HG03045 (cell line): Measurements from ENCODE around the gene EPHA6.
"Not testable (repeated sequence)": the region's sequence is repeated elsewhere in the genome, so short reads cannot be mapped to it uniquely, and the experiment has no call there.

ENCODE experiments used
- ATAC-seq: cut with Tn5 transposase; IDR thresholded peaks from one replicate; pipeline ENCODE4 v1.9.1; 2021; ENCODE audit warnings: mild to moderate bottlenecking, moderate library complexity; ENCODE audit not compliant: unreplicated experiment

EPHA6 gene

DNA sequence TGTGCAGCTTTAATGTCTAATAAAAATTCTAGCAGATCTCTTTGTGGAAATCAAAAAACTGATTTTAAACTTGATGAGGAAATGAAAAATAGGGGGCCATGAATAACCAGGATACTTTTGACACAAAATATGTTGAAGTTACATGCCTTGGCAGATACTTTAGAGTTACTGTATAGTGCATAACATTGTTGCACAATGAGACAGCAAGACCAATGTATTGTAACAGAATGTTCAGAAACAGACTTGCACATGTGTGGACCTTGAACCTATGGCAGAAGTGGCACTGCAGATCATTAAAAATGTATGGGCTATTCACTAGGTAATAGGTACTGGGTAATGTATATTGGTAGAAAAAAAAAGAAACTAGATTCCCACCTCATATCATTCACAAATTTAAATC, 607.2 kb downstream of the EPHA6 start:
- ATAC-seq = no peak

DNA sequence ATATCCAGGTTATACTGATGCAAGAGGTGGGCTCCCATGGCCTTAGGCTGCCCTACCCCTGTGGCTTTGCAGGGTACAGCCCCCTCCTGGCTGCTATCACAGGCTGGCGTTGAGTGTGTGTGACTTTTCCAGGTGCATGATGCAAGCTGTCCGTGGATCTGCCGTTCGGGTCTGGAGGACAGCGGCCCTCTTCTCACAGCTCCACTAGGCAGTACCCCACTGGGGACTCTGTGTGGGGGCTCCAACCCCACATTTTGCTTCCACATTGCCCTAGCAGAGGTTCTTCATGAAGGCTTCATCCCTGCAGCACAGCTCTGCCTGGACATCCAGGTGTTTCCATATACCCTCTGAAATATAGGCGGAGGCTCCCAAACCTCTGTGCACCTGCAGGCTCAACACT, 610.6 kb downstream of the EPHA6 start:
- ATAC-seq = no peak

DNA sequence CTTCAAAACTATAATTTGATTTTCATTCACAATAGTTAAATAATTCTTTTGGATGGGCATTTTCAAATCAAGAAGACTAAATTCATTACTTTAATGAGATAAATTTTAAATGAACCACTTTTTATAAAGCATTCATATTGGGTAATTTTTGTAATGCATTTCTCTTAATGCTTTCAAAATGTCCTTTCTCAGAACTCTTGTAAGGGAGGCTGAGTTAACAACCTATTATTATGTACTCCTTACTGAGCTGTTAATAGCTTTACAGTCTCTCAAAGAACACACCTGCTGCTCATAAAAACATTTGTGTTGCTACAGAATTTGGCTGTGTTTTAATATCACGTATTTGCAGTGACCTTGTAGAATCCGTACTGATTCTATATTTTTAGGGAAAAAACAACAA, 616.2 kb downstream of the EPHA6 start:
- ATAC-seq = no peak

DNA sequence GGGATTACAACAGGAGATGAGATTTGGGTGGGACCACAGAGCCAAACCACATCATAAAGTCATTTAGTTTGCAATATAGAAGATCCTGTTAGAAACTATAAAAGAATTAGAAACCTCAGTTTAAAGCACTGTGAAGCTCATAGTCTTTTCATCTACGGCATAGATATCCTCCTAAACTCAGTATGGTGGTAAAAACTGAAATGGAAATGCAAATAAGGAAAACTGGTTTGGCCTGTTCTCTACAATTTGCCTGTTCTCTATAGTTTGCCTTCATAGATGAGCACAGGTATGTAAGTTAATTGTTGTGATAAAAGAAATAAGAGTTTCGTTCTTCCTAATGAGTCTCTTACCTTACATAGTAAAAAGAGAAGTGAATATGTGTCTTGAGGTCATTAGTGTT, 618.5 kb downstream of the EPHA6 start:
- ATAC-seq = no peak

DNA sequence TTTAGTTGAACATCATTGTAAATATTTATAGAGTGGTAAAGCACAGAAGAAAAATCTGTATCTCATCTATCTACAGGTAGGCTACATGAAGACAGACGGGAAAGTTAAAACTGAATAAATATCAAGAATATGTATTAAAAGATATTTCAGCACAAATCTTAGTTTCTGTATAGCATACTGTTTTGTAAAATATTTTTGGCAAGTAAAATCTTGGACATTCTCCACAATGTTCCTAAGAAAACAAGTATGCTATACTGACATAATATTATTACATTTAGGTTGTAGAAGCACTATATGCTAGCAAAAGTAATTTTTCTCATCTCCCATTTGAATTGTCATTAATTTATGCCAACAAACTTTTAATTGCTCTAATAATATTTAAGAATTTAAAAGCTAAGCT, 623.7 kb downstream of the EPHA6 start:
- ATAC-seq = no peak

DNA sequence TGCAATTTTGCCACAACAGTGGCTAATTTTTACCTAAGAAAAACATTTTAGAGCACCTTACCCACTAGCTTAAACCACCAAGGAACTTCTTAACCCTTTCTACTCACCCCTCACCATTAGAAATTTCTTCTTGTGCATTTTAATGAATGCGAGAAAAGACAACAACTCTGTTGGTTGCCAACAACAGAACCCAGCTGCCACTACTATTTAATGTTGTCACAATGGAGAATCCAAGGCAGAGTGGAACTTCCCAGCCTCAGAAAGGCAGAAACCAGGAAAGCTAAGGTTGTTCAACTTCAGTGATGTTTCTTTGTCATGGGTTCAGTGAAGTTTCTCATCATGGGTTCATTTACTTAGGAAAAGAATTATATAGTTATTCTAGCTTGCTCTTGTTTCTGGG, 625.0 kb downstream of the EPHA6 start:
- ATAC-seq = no peak

DNA sequence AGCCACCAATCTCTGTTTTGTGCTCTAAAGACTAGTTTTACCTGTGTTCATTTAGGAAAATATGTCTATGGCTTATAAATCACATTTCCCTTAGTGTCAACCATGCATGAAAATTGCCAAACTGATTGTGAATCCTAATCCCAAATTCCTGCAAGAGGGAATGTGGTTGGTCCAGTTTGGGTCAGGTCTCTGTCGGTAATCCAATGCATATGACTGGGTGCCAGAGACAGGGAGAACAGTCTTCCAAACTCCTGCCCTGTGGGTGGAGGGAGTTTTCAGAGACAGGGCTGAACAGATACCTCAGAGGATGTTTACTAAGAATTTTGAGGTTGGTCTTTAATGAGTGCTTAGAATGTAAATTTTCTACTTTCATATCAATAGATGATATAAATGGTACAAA, 649.6 kb downstream of the EPHA6 start:
- ATAC-seq = no peak

DNA sequence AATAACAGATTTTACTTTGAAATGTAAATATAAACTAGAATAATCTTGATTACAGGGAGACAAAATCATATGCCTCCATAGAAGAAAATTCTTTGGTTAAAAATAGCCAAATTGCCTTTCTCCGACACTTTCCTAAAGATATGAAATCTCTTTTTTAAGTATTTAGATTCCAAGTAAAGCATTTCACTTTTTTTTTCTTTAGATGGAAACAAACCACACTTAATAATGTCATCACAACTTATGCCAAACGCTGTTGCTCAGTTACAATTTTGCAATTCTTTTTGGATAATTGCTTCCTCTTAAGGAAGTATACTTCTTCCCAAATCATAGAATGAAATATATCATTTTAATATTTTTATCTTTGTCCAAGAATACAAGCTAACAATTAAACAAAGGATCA, 656.1 kb downstream of the EPHA6 start:
- no peak for ATAC-seq

DNA sequence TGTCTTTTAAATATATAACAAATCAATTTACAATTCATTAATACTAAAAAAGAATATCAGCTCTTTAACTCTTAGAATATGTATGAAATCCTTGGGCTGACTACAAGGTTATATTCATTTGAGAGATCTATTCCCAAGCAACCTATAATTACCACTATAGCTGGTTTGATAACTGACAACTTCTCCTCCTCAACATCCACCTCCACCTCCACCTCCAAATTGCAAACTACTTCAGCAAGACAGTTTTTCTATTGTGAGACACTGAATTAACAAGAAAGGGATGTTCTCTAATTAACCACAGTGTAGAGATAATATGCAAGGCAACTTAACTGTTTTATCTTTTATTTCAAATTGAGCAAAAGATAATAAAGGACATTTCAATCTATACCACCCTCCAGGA, 665.3 kb downstream of the EPHA6 start:
- no peak for ATAC-seq

DNA sequence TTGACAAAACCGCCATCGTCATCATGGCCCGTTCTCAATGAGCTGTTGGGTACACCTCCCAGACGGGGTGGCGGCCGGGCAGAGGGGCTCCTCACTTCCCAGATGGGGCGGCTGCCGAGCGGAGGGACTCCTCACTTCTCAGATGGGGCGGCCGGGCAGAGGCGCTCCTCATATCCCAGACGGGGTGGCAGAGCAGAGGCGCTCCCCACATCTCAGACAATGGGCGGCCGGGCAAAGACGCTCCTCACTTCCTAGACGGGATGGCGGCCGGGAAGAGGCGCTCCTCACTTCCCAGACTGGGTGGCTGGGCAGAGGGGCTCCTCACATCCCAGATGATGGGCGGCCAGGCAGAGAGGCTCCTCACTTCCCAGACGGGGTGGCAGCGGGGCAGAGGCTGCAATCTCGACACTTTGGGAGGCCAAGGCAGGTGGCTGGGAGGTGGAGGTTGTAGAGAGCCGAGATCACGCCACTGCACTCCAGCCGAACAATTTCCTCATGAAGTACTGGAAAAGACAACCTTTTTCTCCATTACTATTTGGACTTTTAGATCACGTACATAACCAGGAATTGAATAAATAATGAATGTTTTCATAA, 666.4 kb downstream of the EPHA6 start:
- ATAC-seq = not testable (repeated sequence)

DNA sequence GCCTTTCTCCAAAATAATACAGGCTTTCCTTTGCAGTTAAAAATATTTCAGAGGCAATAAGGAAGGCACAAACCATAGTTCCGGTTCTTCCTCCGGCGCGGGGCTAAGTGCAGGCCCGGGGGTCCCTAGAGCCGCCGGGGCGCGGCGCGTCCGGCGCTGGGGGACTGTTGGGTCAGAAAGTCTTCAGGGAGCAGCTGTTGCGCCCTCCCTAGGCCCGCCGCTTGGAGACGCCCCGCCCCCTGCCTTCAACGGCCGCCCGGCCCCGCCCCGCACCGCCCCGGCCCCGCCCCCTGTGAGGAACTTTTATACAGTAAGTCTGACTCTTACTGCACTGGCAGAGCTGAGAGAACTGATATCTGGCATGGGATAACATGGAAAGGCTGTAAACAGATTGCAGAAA, 667.0 kb downstream of the EPHA6 start:
- ATAC-seq = no peak

DNA sequence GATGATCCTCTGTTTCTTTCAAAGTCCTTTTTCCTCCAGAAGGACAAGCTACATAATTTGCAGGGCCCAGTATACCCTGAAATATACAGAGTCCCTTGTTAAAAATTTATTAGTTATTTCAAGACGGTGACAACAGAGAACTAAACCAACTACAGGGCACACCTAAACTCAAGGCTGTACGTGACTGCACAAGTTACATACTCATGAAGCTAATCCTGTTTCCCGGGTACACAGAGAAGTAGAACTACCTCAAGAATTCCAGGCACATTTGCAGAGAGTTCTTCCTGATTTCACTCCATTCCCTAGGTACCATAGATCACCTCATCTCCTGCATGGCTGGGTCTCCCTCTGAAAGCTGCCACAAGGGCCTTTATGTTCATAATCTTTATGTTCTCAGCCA, 670.8 kb downstream of the EPHA6 start:
- no peak for ATAC-seq

DNA sequence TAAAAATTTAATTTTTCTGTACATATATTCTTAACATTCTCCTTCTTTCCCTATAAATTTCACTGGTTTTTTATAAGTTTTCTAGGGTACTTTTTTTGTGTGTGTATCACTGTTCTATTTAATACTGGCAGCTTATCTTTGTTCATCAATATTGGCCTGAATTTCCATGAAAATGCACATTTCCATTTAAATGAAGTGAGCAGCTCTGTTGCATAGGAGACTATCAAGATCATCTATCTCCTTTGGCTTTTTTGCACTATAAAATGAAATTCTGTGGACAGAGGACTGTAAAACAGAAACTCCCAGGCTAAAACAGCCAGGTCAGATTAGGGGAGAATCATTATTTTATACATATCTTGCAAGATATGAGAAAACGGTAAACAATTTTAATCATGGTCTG, 673.2 kb downstream of the EPHA6 start:
- no peak for ATAC-seq

DNA sequence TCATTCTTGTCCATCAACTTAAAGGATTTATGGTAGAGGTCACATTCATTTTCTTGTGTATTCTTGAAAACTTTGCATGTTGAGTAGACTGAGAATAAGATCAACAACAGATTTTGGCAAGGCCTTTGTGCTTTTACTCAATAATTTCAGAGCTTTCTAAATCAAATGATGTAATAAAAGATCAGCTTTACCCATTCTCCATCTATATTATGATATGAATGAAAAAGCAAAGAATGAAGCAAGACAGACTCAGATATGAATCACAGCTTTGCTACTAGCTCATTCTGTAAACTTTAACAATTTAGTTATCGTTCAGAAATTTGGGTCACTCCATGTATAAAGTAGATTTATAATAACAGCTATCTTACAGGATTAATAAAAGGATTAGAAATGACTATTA, 674.3 kb downstream of the EPHA6 start:
- no peak for ATAC-seq

DNA sequence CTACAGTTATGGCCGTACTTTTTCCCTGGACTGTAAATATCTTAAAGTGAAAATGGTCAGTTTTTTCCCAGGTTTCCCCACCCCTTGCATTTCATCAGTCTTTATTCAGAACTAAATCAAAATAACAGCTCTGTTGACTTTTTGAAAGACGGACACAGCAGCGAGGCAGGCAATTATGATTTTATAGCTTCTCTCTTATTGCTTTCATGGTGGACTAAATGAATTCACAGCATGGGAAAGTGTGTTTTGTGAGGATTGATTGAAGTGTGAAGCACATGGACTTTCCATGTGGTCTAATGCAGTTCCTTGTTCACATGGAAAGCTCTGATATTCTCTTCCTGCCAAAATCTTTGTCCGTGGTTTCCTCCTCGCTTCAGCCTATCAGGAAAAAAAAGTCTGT, 681.5 kb downstream of the EPHA6 start:
- no peak for ATAC-seq

DNA sequence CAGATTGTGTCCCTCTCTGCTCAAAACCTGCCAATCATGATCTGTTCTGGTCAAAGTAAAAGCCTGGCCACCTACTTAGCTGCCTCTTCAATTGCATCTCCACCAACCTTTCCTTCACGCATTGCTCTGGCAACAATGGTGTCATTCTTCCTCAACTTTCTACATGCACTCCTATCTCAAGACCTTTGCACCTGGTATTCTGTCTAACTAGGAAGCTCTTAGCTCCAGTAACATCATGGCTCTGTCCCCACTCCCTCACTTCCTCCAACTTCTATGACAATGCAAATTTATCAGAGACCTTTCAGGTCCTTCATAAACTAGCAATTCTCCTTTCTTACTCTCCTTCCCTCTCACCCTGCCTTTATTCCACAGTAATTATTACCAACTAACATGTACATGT, 682.7 kb downstream of the EPHA6 start:
- ATAC-seq = no peak

DNA sequence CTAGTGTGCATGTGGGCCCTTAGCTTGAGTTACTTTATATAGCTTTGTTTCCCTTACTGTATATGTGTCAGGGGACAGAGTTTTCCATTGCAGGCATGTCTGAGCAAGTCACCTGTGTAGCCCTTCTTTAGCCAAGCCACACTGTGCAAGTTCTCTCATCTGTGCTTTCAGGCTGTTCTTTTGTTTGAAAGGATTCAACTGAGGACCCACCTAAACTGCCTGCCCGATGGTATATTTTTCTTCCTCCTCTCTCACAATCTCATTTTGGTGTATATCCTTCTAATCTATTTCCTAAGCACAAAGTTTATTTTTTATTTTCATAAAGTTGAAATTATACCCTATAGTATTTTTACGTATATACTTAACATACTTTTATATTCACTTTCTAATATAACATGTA, 690.1 kb downstream of the EPHA6 start:
- ATAC-seq = no peak

DNA sequence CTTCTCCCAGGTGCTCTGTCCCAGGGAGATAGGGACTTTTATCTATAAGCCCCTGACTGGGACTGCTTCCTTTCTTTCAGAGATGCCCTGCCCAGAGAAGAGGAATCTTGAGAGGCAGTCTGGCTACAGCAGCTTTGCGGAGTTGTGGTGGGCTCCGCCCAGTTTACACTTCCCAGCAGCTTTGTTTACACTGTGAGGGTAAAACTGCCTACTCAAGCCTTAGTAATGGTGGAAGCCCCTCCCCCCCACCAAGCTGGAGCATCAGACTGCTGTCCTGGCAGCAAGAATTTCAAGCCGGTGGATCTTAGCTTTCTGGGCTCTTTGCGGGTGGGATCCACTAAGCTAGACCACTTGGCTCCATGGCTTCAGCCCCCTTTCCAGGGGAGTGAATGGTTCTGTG, 696.4 kb downstream of the EPHA6 start:
- ATAC-seq = no peak

DNA sequence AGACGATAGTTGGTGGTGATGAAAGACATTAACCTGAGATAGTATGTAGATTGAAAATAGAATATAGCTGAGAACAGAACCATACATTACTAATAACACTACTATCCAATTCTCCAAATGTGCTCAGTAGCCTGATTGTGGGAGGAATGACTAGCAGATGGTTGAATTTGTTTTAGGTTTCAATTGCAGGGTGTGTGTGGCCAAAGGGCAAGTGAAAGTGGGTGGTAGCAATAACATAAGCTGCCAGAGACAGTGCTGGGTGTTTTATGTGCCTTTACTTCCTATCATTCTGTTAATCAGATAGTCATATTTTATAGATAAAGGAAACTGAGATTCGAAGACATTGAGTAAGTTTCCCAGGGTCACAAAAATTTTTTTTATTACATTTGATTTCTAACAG, 700.7 kb downstream of the EPHA6 start:
- no peak for ATAC-seq

DNA sequence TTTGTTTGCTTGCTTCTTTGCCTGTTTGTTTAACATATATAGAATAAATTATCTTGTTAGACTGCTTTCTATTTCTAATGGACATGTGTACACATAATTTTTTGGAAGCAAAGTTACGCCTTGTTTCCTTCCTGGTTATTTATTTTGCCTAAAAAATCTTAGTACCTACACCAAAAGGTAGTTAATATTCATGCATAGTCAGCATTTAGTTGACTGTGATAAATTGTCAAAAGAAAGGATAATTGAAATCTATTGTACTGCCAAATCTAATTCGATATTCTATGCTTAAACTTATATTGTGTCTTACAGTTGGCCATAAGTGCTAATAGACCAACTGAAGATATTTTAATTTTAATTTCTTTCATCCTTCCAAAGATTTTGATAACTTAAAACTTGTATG, 716.3 kb downstream of the EPHA6 start:
- no peak for ATAC-seq

DNA sequence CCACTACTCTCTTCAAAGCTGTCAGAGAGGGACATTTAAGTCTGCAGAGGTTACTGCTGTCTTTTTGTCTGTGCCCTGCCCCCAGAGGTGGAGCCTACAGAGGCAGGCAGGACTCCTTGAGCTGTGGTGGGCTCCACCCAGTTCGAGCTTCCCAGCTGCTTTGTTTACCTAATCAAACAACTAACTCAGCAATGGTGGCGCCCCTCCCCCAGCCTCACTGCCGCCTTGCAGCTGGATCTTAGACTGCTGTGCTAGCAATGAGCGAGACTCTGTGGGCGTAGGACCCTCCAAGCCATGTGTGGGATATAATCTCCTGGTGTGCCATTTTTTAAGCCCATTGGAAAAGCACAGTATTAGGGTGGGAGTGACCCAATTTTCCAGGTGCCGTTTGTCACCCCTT, 733.2 kb downstream of the EPHA6 start:
- ATAC-seq = not testable (repeated sequence)

DNA sequence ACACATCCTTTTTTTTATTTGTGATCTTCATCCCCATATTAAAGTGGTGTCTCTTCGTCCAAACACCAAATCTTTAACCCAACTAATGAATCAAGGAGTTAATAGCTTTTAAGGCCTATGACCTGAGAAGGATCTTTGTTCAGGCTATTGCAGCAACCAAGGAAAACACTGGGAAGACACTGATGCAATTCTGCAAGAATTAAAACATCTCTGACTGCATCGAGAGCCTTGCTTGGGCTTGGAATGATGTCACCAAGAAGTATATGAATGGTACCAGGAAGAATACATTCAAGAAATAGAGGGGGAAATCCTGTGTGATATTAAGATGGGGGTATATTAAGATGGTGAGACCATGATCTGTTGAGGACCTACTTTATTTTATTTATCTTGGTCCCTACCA, 736.0 kb downstream of the EPHA6 start:
- no peak for ATAC-seq

DNA sequence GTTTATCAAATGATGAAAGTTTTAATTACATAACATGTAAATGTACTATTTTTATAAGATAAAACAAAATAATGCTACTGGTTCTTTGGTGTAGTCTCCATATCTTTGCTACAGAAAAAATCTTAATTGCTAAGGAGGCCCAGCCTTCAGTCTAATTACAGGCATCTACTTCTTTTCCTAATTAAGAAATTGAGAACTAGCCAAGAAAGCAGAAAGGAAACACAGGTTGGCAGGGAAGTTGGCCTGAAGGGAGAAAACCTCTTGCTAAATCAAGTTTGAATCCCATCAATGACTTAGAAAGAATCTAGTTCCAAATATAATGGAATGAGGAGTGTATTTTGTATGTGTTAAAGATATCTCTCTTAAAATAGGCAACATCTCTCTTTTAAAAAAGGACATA, 737.8 kb downstream of the EPHA6 start:
- ATAC-seq = no peak

DNA sequence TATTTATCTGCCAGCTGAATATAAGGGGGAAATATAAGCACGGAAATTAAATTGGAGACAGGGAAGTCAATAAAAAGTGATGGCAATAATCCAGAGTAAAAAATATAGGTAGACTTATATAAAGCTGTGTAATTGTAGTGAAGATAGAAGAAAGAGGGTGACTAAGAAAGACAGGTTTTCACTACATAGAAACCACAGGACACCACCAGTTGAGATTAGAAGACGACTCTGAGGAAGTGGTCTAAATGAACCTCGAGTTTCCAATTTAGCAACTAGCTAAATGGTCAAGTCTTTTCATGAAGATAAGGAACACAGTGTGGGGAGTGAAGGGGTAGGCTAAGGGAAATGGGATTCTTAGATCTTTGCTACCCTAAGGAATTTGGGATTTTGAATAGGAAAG, 761.3 kb downstream of the EPHA6 start:
- no peak for ATAC-seq
